ENCODE measurements around the gene OSER1. TPM values are rescaled to one million over a fixed set of nuclear protein-coding genes. Genes with fewer than 3 reads are reported as not detected.

Gene OSER1
- total RNA-seq, 4 donors from 2014 or later = 16.1 to 62.2 (median 25.0) TPM

DNA sequence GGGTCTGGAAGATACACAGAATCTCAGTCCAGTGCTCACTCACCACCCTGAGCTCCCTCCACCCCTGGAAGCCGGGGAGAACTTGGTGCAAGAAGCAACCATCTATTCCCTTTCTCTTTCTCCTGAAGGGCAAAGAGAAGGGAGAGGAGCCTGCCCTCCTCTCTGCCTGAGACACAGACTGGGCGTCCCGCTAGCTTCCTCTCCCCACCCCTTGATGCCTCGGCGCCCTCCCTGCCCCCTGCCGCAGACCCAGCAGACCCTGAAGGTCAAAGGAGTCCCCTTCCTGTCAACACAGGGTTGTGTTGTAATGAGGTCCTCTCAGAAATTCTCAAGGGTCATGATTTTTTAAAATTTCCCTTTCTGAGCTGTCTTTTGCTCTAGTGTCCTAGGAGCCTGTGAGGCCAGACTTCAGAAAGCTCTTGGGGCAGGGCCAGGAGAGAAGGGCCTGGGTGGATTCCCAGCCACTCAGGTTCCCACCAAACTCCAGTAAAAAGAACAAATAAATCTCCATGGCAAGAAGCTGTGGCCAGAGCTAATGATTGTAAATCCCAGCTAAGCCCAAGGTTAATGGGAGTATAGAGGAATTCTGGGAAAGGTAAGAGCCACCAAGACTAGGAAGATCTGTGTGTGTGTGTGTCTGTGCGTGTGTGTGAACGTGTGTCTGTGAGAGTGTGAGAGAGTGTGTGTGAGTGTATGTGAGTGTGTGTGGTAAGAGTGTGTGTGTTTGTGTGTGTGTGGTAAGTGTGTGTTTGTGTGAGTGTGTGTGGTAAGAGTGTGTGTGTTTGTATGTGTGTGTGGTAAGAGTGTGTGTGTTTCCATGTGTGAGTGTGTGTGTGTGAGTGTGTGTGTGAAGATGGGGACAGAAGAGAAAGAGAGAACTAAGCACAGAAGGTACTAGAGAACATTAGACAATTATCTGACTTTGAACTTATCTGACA is 22.5 kb downstream of the OSER1 start:
- peaks cover 0 to 25% (median 0%) of the 10 kb centered on the region in 4 donors for H3K27me3 ChIP-seq
- TF ChIP-seq, protein P1, sequence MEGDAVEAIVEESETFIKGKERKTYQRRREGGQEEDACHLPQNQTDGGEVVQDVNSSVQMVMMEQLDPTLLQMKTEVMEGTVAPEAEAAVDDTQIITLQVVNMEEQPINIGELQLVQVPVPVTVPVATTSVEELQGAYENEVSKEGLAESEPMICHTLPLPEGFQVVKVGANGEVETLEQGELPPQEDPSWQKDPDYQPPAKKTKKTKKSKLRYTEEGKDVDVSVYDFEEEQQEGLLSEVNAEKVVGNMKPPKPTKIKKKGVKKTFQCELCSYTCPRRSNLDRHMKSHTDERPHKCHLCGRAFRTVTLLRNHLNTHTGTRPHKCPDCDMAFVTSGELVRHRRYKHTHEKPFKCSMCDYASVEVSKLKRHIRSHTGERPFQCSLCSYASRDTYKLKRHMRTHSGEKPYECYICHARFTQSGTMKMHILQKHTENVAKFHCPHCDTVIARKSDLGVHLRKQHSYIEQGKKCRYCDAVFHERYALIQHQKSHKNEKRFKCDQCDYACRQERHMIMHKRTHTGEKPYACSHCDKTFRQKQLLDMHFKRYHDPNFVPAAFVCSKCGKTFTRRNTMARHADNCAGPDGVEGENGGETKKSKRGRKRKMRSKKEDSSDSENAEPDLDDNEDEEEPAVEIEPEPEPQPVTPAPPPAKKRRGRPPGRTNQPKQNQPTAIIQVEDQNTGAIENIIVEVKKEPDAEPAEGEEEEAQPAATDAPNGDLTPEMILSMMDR (IDR thresholded peaks at IDR 0.05) = no peak
- TF ChIP-seq POLR2A (IDR thresholded peaks at IDR 0.05) = no peak
- peaks cover 13 to 36% (median 14%) of the 10 kb centered on the region in 3 donors for H3K4me1 ChIP-seq
- no peak for DNase-seq
- peak overlapping the region in 3 of 4 donors; percentile 48 to 59 (median 51) for H3K4me3 ChIP-seq
- 22 to 37% methylated on average over 6 to 8 of the region's 8 CpGs for WGBS, 2 donors
- no peaks in the 10 kb centered on the region for H3K36me3 ChIP-seq
- intact Hi-C loops (cut with DNase I) = no loop called here
- peak overlapping the region; percentile 54 to 87 (median 81) for H3K27ac ChIP-seq
- no peaks in the 10 kb centered on the region for H3K9me3 ChIP-seq

DNA sequence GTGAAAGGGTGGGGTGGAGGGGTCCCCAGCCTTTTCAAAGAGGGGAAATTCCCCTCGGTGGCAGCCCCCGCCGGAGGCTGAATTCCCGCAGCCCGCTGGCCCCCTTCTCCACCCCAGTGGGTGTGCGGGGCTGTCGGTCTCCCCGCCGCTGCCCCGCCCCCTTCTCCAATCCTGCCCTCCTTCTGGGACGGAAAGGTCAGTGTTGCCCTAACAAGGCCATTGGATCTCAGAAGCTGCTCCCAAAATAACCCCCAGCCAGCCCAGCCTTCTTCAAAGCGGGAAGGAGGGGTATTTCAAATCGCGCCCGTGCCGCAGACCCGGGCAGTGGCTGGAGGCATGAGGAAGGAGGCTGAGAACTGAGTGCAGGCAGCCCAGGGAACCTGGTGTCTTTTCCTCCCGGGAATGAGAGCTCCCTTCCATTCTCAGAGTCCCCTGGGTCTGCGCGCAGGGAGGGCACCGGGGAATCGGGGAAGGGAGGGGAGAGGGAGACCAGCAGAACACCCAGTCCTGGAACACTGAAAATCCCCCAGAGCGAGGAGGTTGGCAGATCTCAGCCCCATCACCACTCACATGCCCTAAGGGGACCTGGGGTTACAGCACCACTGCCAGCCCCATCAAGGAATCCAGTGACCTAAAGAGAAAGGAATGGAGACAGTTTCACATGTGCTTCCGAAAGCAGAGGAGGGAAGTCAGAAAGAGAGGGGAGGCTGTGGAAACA is 23.4 kb downstream of the OSER1 start, which contains the start of gene JPH2:
Gene JPH2, minus strand, starts transcription at position 135 of the 718 bp plus-strand sequence. CDS start 483 bp downstream, outside the sequence.
- intact Hi-C loops (cut with DNase I) = no loop called here
- Histone ChIP-seq H3K9me3 (no peaks in the 10 kb centered on the region), H3K4me1 (peaks cover 13 to 36% (median 14%) of the 10 kb centered on the region in 3 donors), H3K27me3 (peaks cover 0 to 31% (median 0%) of the 10 kb centered on the region in 4 donors), H3K36me3 (no peaks in the 10 kb centered on the region), H3K4me3 (peak within 1 kb of the TSS; percentile 22 to 59 (median 50)), H3K27ac (peak within 1 kb of the TSS; percentile 71 to 87 (median 81))
- WGBS, 2 donors = 1 to 5% methylated on average over 10 to 12 of the region's 24 CpGs
- TF ChIP-seq, protein P1 (IDR thresholded peaks at IDR 0.05) = no peak
- peak in 2 of 4 donors; percentile 40 to 45 for TF ChIP-seq POLR2A (IDR thresholded peaks at IDR 0.05)
- no peak for DNase-seq

DNA sequence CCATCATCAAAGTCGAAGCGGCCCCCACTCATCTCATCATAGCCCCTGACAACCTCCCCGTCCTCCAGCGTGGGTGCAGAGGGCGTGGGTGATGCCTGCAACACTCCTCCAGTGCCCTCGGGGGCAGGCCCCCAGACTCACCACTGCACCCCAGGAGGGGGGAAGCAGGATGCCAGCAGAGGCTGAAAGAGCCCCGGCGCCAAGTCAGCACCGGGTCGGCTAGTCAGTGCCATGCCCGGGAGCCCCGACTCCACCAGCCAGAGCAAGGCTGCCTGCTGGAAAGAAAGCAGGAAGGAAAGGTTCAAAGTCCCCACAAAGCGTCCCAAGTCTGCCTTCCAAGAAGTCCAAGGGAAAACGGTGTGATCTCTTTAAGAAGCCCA is 23.9 kb downstream of the OSER1 start:
- DNase-seq = no peak
- H3K4me3 ChIP-seq = peak overlapping the region; percentile 22 to 59 (median 50)
- H3K36me3 ChIP-seq = no peaks in the 10 kb centered on the region
- H3K27me3 ChIP-seq = peaks cover 0 to 36% (median 0%) of the 10 kb centered on the region in 4 donors
- TF ChIP-seq, protein P1 (IDR thresholded peaks at IDR 0.05) = no peak
- no peak for TF ChIP-seq POLR2A (IDR thresholded peaks at IDR 0.05)
- peaks cover 13 to 36% (median 14%) of the 10 kb centered on the region in 3 donors for H3K4me1 ChIP-seq
- WGBS, 2 donors = 0 to 4% methylated on average over 2 to 4 of the region's 14 CpGs
- peak overlapping the region; percentile 71 to 87 (median 81) for H3K27ac ChIP-seq
- H3K9me3 ChIP-seq = no peaks in the 10 kb centered on the region
- intact Hi-C loops (cut with DNase I) = no loop called here

DNA sequence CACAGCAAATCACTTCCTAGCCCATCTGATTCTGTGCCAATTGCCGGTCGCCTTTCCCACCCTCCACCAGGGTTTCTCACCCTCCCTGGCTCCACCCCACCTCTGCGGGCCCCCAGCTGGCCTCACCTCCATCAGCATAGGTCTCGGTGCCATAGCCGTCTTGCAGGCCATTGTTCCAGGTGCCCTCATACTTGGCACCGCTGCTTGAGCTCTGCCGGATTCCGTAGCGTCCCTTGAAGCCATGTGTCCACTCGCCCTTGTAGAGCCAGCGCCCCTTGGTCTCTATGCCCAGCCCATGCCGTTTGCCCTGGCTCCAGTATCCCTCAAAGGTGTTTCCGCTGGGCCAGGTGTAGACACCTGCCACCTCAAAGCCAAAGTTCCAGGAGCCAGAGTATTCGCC is 24.4 kb downstream of the OSER1 start:
- Histone ChIP-seq H3K27ac (peak overlapping the region; percentile 71 to 87 (median 81)), H3K9me3 (no peaks in the 10 kb centered on the region), H3K36me3 (no peaks in the 10 kb centered on the region), H3K27me3 (peaks cover 0 to 39% (median 0%) of the 10 kb centered on the region in 4 donors), H3K4me1 (peaks cover 13 to 36% (median 14%) of the 10 kb centered on the region in 3 donors), H3K4me3 (peak overlapping the region; percentile 22 to 59 (median 50))
- intact Hi-C loops (cut with DNase I) = no loop called here
- 65 to 80% methylated on average over 14 of the region's 14 CpGs for WGBS, 2 donors
- TF ChIP-seq POLR2A (IDR thresholded peaks at IDR 0.05) = no peak
- TF ChIP-seq, protein P1 (IDR thresholded peaks at IDR 0.05) = no peak
- no peak for DNase-seq
